ENCODE measurements around the gene ANKRD24.
"Not testable (repeated sequence)": the region's sequence is repeated elsewhere in the genome, so short reads cannot be mapped to it uniquely, and the experiment has no call there.

ANKRD24 gene

GRCh38 chr19:4182084-4182810, at the start of gene ANKRD24, which contains the start of gene SIRT6:
Gene ANKRD24 (plus strand): TSS chr19:4182689. CDS start chr19:4186426, 3,737 bp downstream.
Gene SIRT6 (minus strand): TSS chr19:4182563. CDS start chr19:4182539, 24 bp downstream.
- peak within 1 kb of the TSS; percentile 98 for H3K4me2 ChIP-seq (ENCODE audit: insufficient read depth, low read length)
- H3K4me3 ChIP-seq (ENCODE audit: low read depth in 1 of 2, low read length in 2 of 2): peak within 1 kb of the TSS; percentile 99 to 100

GRCh38 chr19:4134351-4134750, 48.1 kb upstream of the ANKRD24 start:
- no peaks in the 10 kb centered on the region for H3K4me1 ChIP-seq (ENCODE audit: insufficient read depth, low read length)
- H3K79me2 ChIP-seq (ENCODE audit: insufficient read depth, low read length): no peaks in the 10 kb centered on the region
- H3K27me3 ChIP-seq (ENCODE audit: insufficient read depth, low read length, poor library complexity): no peaks in the 10 kb centered on the region
- H3K36me3 ChIP-seq (ENCODE audit: insufficient read depth, low read length): no peaks in the 10 kb centered on the region
- DNase-seq (no peak), ATAC-seq (ENCODE audit: insufficient read depth, low read depth) (no peak)
- H3K9ac ChIP-seq (ENCODE audit: low read depth, low read length): no peak overlapping the region
- TF ChIP-seq EZH2 (IDR thresholded peaks at IDR 0.05; ENCODE audit: borderline replicate concordance, low read depth, low read length, severe bottlenecking): no peak
- TF ChIP-seq CTCF (IDR thresholded peaks at IDR 0.05; ENCODE audit: borderline replicate concordance, extremely low read depth, low read length, poor library complexity, severe bottlenecking): no peak
- H3K9me3 ChIP-seq (ENCODE audit: insufficient read depth, low read length, severe bottlenecking): no peaks in the 10 kb centered on the region
- H3K27ac ChIP-seq (ENCODE audit: low read length): no peak overlapping the region
- H3K4me2 ChIP-seq (ENCODE audit: insufficient read depth, low read length): no peak overlapping the region
- H2AFZ ChIP-seq (ENCODE audit: low read depth, low read length): no peak overlapping the region
- H4K20me1 ChIP-seq (ENCODE audit: insufficient read depth, low read length): no peaks in the 10 kb centered on the region
- no peak overlapping the region for H3K4me3 ChIP-seq (ENCODE audit: low read depth in 1 of 2, low read length in 2 of 2)

More at GRCh38 chr19:4182084-4182810, at the start of gene ANKRD24, which contains the start of gene SIRT6:
- H2AFZ ChIP-seq (ENCODE audit: low read depth, low read length): peak within 1 kb of the TSS; percentile 97
- no peaks in the 10 kb centered on the region; the same call in 1 of the 2 replicates for H4K20me1 ChIP-seq (ENCODE audit: insufficient read depth, low read length)
- TF ChIP-seq EZH2 (IDR thresholded peaks at IDR 0.05; ENCODE audit: borderline replicate concordance, low read depth, low read length, severe bottlenecking) (no peak), CTCF (IDR thresholded peaks at IDR 0.05; ENCODE audit: borderline replicate concordance, extremely low read depth, low read length, poor library complexity, severe bottlenecking) (no peak)
- H3K27ac ChIP-seq (ENCODE audit: low read length): peak within 1 kb of the TSS; percentile 92
- H3K79me2 ChIP-seq (ENCODE audit: insufficient read depth, low read length): peaks cover 25% of the 10 kb centered on the region
- no peaks in the 10 kb centered on the region for H3K9me3 ChIP-seq (ENCODE audit: insufficient read depth, low read length, severe bottlenecking)
- DNase-seq (peak; percentile 97), ATAC-seq (ENCODE audit: insufficient read depth, low read depth) (peak; percentile 88)
- H3K9ac ChIP-seq (ENCODE audit: low read depth, low read length): peak within 1 kb of the TSS; percentile 94
- no peaks in the 10 kb centered on the region for H3K27me3 ChIP-seq (ENCODE audit: insufficient read depth, low read length, poor library complexity)
- peaks cover 28% of the 10 kb centered on the region for H3K4me1 ChIP-seq (ENCODE audit: insufficient read depth, low read length)
- H3K36me3 ChIP-seq (ENCODE audit: insufficient read depth, low read length): peaks cover 26% of the 10 kb centered on the region

- not testable (repeated sequence) for H3K4me1 ChIP-seq (ENCODE audit: insufficient read depth, low read length); H3K4me2 ChIP-seq (ENCODE audit: insufficient read depth, low read length); H4K20me1 ChIP-seq (ENCODE audit: insufficient read depth, low read length)
These were observed 47.1 kb upstream of the ANKRD24 start for GRCh38 chr19:4135386-4135785.

GRCh38 chr19:4136680-4137088, 45.8 kb upstream of the ANKRD24 start:
- ATAC-seq (ENCODE audit: insufficient read depth, low read depth) (no peak), DNase-seq (no peak)
- no peak overlapping the region for H3K27ac ChIP-seq (ENCODE audit: low read length)
- H3K9me3 ChIP-seq (ENCODE audit: insufficient read depth, low read length, severe bottlenecking): no peaks in the 10 kb centered on the region
- H3K4me2 ChIP-seq (ENCODE audit: insufficient read depth, low read length): no peak overlapping the region
- no peaks in the 10 kb centered on the region for H4K20me1 ChIP-seq (ENCODE audit: insufficient read depth, low read length)
- no peaks in the 10 kb centered on the region for H3K79me2 ChIP-seq (ENCODE audit: insufficient read depth, low read length)
- no peak overlapping the region for H3K4me3 ChIP-seq (ENCODE audit: low read depth in 1 of 2, low read length in 2 of 2)
- no peak overlapping the region for H2AFZ ChIP-seq (ENCODE audit: low read depth, low read length)
- H3K27me3 ChIP-seq (ENCODE audit: insufficient read depth, low read length, poor library complexity): no peaks in the 10 kb centered on the region
- H3K4me1 ChIP-seq (ENCODE audit: insufficient read depth, low read length): peaks cover 12% of the 10 kb centered on the region
- H3K9ac ChIP-seq (ENCODE audit: low read depth, low read length): no peak overlapping the region
- TF ChIP-seq CTCF (IDR thresholded peaks at IDR 0.05; ENCODE audit: borderline replicate concordance, extremely low read depth, low read length, poor library complexity, severe bottlenecking) (no peak), EZH2 (IDR thresholded peaks at IDR 0.05; ENCODE audit: borderline replicate concordance, low read depth, low read length, severe bottlenecking) (no peak)
- no peaks in the 10 kb centered on the region for H3K36me3 ChIP-seq (ENCODE audit: insufficient read depth, low read length)

More at GRCh38 chr19:4135386-4135785, 47.1 kb upstream of the ANKRD24 start:
- DNase-seq; H3K27me3 ChIP-seq (ENCODE audit: insufficient read depth, low read length, poor library complexity); ATAC-seq (ENCODE audit: insufficient read depth, low read depth); H3K9ac ChIP-seq (ENCODE audit: low read depth, low read length); H3K79me2 ChIP-seq (ENCODE audit: insufficient read depth, low read length); H3K4me3 ChIP-seq (ENCODE audit: low read depth in 1 of 2, low read length in 2 of 2); H2AFZ ChIP-seq (ENCODE audit: low read depth, low read length); H3K9me3 ChIP-seq (ENCODE audit: insufficient read depth, low read length, severe bottlenecking); H3K36me3 ChIP-seq (ENCODE audit: insufficient read depth, low read length); H3K27ac ChIP-seq (ENCODE audit: low read length): not testable (repeated sequence)
